IMR-90 (cell line): ENCODE measurements around the gene CD6.

Experiments used
- CTCF ChIP-seq: conservative IDR thresholded peaks from 2 replicates; pipeline ENCODE4 v1.5.1; 2012; ENCODE audit warnings: mild to moderate bottlenecking, low read depth, low read length, improper control_type of control experiment
- POLR2A ChIP-seq: IDR thresholded peaks from 2 replicates; pipeline ENCODE4 v1.6.1; 2012; ENCODE audit warnings: mild to moderate bottlenecking, low read depth, low read length
- RFX5 ChIP-seq: IDR thresholded peaks from 2 replicates; pipeline ENCODE4 v1.8.0; 2012; ENCODE audit warnings: low read depth, mild to moderate bottlenecking, low read length, moderate library complexity
- USF2 ChIP-seq: fragments of 150-350 bp; IDR thresholded peaks from 2 replicates; pipeline ENCODE4 v1.6.1; 2017; ENCODE audit warnings: mild to moderate bottlenecking, antibody characterized with exemption, low read length, low read depth

GRCh38 chr11:61035526-61035835 lies 64.0 kb downstream of the CD6 start:
- TF ChIP-seq POLR2A (no peak), CTCF (no peak), RFX5 (no peak), USF2 (no peak)
